ENCODE data around the gene ACOXL.

DNA sequence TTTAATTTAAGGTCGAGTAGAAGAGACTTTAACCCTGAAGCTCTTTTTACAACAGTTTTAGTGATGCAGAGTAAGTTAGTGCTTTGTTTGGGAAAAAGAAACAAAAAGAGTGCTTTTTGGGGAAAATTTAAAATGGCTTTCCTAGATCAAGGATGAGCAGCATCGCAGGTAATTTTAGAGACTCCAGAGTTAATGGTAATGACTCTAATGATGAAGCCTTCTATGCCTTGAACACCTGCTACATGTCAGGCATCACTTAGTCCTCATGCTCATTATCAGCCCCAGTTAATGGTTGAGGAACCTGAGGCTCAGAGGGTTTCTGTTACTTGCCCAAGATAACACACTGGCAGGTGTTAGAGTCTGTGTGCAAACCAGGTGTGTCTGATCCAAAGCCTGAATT lies 167.8 kb downstream of the ACOXL start:
- TF ChIP-seq POLR2A (IDR thresholded peaks at IDR 0.05; ENCODE audit: control extremely low read depth in 1 of 2, low read depth in 2 of 2, low read length in 2 of 2) = no peak
- TF ChIP-seq, protein P1, sequence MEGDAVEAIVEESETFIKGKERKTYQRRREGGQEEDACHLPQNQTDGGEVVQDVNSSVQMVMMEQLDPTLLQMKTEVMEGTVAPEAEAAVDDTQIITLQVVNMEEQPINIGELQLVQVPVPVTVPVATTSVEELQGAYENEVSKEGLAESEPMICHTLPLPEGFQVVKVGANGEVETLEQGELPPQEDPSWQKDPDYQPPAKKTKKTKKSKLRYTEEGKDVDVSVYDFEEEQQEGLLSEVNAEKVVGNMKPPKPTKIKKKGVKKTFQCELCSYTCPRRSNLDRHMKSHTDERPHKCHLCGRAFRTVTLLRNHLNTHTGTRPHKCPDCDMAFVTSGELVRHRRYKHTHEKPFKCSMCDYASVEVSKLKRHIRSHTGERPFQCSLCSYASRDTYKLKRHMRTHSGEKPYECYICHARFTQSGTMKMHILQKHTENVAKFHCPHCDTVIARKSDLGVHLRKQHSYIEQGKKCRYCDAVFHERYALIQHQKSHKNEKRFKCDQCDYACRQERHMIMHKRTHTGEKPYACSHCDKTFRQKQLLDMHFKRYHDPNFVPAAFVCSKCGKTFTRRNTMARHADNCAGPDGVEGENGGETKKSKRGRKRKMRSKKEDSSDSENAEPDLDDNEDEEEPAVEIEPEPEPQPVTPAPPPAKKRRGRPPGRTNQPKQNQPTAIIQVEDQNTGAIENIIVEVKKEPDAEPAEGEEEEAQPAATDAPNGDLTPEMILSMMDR (IDR thresholded peaks at IDR 0.05; ENCODE audit: control extremely low read depth in 1 of 3, insufficient read depth in 1 of 3, low read depth in 1 of 3, low read length in 3 of 3) = no peak
- TF ChIP-seq EP300 (IDR thresholded peaks at IDR 0.05; ENCODE audit: borderline replicate concordance in 1 of 2, low read depth in 2 of 2, low read length in 2 of 2) = no peak
- no peak for TF ChIP-seq JUND (IDR thresholded peaks at IDR 0.05; ENCODE audit: low read length)
- no peak for TF ChIP-seq HDAC2 (IDR thresholded peaks at IDR 0.05; ENCODE audit: borderline replicate concordance in 1 of 2, low read depth in 2 of 2, low read length in 2 of 2)
- no peak for TF ChIP-seq POLR2AphosphoS5 (IDR thresholded peaks at IDR 0.05; ENCODE audit: low read depth, low read length)
- TF ChIP-seq, protein P2, sequence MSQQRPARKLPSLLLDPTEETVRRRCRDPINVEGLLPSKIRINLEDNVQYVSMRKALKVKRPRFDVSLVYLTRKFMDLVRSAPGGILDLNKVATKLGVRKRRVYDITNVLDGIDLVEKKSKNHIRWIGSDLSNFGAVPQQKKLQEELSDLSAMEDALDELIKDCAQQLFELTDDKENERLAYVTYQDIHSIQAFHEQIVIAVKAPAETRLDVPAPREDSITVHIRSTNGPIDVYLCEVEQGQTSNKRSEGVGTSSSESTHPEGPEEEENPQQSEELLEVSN (IDR thresholded peaks at IDR 0.05) = no peak
- no peak for TF ChIP-seq CTBP2 (IDR thresholded peaks at IDR 0.05; ENCODE audit: borderline replicate concordance, insufficient read depth, insufficient read length, low read length)
- TF ChIP-seq RNF2 (IDR thresholded peaks at IDR 0.05; ENCODE audit: borderline replicate concordance, low read depth, low read length, missing control alignments, poor library complexity, severe bottlenecking) = no peak
- no peak for TF ChIP-seq SP4 (IDR thresholded peaks at IDR 0.05; ENCODE audit: low read length)
